Adrenal gland (tissue), 5 donors: ENCODE data around the gene THEM5.

Experiments
- POLR2A ChIP-seq, 2 donors: fragments of 450-650 bp; IDR thresholded peaks; one replicate each; pipeline ENCODE4 v1.6.1; 2017; ENCODE audit warnings: antibody characterized with exemption in 2 of 2, mild to moderate bottlenecking in 2 of 2, moderate library complexity in 1 of 2
- TF ChIP-seq, protein P1 (sequence below), 6 experiments: fragments of 450-650 bp in 4 of 6; fragments of 200-600 bp in 2 of 6; sonication (generic) in 1 of 6; IDR thresholded peaks; 1 replicate in 5 of 6; 2 replicates in 1 of 6; pipeline versions ENCODE4 v1.5.1 to v1.8.0; 2016 to 2021; ENCODE audit warnings: antibody characterized with exemption in 6 of 6, mild to moderate bottlenecking in 2 of 6, moderate library complexity in 1 of 6
- donor health status: DM: no; HTN: no; CAD: no.

DNA sequence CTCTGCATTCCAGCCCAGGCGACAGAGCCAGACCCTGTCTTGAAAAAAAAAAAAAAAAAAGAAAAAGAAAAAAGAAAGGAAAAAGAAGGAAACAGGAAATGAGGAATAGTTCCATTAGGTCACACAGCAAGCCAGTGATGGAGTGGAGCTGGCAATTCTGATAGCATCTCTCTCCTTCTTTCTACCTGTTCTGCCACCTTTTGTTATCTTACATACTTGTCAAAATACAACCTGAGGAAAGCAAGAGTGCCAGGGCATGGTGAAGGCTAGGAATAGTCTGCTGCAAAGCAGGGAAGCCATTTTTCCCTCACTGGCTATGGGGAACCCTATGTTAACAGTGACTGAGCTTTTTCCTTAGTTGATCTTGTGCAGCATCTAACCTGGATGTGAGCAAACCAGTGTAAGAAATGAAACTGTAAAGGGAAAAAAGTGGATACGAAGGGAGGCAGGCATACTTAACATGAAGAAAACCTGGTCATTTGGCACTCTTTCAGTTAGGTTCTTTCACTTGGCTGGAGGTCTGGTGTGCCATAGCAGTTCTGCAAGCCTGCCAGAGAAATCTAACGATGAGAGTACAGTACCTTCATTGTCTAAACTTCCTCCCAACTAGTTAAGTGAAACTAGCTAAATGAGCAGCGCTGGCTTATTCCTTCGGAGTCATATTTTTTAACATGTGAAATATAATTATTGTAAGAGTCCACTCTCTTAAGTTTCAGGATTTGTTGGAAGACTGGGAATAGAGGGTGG, 17.9 kb upstream of the THEM5 start:
- TF ChIP-seq, protein P1, sequence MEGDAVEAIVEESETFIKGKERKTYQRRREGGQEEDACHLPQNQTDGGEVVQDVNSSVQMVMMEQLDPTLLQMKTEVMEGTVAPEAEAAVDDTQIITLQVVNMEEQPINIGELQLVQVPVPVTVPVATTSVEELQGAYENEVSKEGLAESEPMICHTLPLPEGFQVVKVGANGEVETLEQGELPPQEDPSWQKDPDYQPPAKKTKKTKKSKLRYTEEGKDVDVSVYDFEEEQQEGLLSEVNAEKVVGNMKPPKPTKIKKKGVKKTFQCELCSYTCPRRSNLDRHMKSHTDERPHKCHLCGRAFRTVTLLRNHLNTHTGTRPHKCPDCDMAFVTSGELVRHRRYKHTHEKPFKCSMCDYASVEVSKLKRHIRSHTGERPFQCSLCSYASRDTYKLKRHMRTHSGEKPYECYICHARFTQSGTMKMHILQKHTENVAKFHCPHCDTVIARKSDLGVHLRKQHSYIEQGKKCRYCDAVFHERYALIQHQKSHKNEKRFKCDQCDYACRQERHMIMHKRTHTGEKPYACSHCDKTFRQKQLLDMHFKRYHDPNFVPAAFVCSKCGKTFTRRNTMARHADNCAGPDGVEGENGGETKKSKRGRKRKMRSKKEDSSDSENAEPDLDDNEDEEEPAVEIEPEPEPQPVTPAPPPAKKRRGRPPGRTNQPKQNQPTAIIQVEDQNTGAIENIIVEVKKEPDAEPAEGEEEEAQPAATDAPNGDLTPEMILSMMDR (IDR thresholded peaks at IDR 0.05), result no peak
- TF ChIP-seq POLR2A (IDR thresholded peaks at IDR 0.05), result no peak
